Eye (tissue), 1 donor: Measurements from ENCODE around the gene PHF2.

ENCODE experiments used
- DNase-seq: peaks from one replicate; pipeline ENCODE4 v3.0.0-alpha.2; 2015

The PHF2 gene

GRCh38 chr9:93603011-93603410, 26.6 kb downstream of the PHF2 start:
- no peak for DNase-seq

- DNase-seq, result no peak
Measured at GRCh38 chr9:93603906-93604326, 27.5 kb downstream of the PHF2 start.

- DNase-seq, result no peak
Measured at GRCh38 chr9:93606187-93606586, 29.8 kb downstream of the PHF2 start.

- no peak for DNase-seq
Measured at GRCh38 chr9:93610206-93610605, 33.8 kb downstream of the PHF2 start.

- DNase-seq, result no peak
Measured at GRCh38 chr9:93612052-93612795, 35.8 kb downstream of the PHF2 start.

GRCh38 chr9:93612796-93613154, 36.4 kb downstream of the PHF2 start:
- DNase-seq, result peak; percentile 44

- no peak for DNase-seq
Measured at GRCh38 chr9:93613174-93613573, 36.8 kb downstream of the PHF2 start.

GRCh38 chr9:93613791-93614190, 37.4 kb downstream of the PHF2 start:
- no peak for DNase-seq

GRCh38 chr9:93614830-93615468, 38.6 kb downstream of the PHF2 start:
- no peak for DNase-seq

GRCh38 chr9:93616044-93616443, 39.7 kb downstream of the PHF2 start:
- no peak for DNase-seq

GRCh38 chr9:93617273-93617672, 40.9 kb downstream of the PHF2 start:
- DNase-seq, result no peak

GRCh38 chr9:93619272-93619775, 42.9 kb downstream of the PHF2 start:
- no peak for DNase-seq

- DNase-seq, result no peak
Measured at GRCh38 chr9:93620041-93620506, 43.7 kb downstream of the PHF2 start.

- no peak for DNase-seq
Measured at GRCh38 chr9:93620881-93621820, 44.8 kb downstream of the PHF2 start.

GRCh38 chr9:93621922-93622321, 45.5 kb downstream of the PHF2 start:
- DNase-seq, result no peak

GRCh38 chr9:93622691-93623090, 46.3 kb downstream of the PHF2 start:
- DNase-seq, result no peak

GRCh38 chr9:93623753-93624152, 47.4 kb downstream of the PHF2 start:
- no peak for DNase-seq

- DNase-seq, result no peak
Measured at GRCh38 chr9:93624431-93624834, 48.0 kb downstream of the PHF2 start.

- DNase-seq, result no peak
Measured at GRCh38 chr9:93624977-93625376, 48.6 kb downstream of the PHF2 start.

GRCh38 chr9:93629920-93630319, 53.5 kb downstream of the PHF2 start:
- no peak for DNase-seq

- no peak for DNase-seq
Measured at GRCh38 chr9:93630806-93631411, 54.5 kb downstream of the PHF2 start.

- DNase-seq, result no peak
Measured at GRCh38 chr9:93633492-93634221, 57.3 kb downstream of the PHF2 start.
